PC-9 (cell line): Measurements from ENCODE around the gene DES. TPM values are rescaled to one million over a fixed set of nuclear protein-coding genes. Genes with fewer than 3 reads are reported as not detected.

Experiments
- BruUV-seq: library from RNA; stranded (reverse); fragments of 400-500 nt; replicated peaks from 2 replicates; lab custom pipeline; 2021; lab: Mats Ljungman, UMichigan
- CTCF ChIA-PET: fragments of 300-600 bp; sonication (Branson Sonifier 250); formaldehyde crosslinking; loops from one replicate; lab custom pipeline; 2022; ENCODE audit warnings: antibody characterized with exemption; lab: Charles Lee
- POLR2A ChIA-PET: fragments of 300-600 bp; sonication (Branson Sonifier 250); formaldehyde crosslinking; loops from one replicate; lab custom pipeline; 2022; ENCODE audit warnings: antibody characterized with exemption; ENCODE audit not compliant: unreplicated experiment; lab: Charles Lee
- DNase-seq, 2 experiments: peaks; one replicate each; pipeline versions ENCODE4 v3.0.0 to v3.0.0-alpha.2; 2015 to 2022; ENCODE audit warnings: mixed read lengths in 1 of 2
- H2AFZ ChIP-seq: fragments of 200-600 bp; sonication (generic); 2 replicates; pipeline ENCODE4 v1.8.1; 2017; ENCODE audit warnings: antibody characterized with exemption
- H3F3A ChIP-seq: fragments of 200-600 bp; sonication (generic); 2 replicates; pipeline ENCODE4 v1.8.1; 2017; ENCODE audit warnings: antibody characterized with exemption, mild to moderate bottlenecking, low read depth; ENCODE audit not compliant: insufficient read depth
- H3K27ac ChIP-seq: fragments of 200-600 bp; sonication (generic); 2 replicates; pipeline ENCODE4 v1.6.1; 2016; ENCODE audit warnings: mixed run types
- H3K27me3 ChIP-seq: fragments of 200-600 bp; sonication (generic); 2 replicates; pipeline ENCODE4 v1.6.1; 2016; ENCODE audit warnings: low read depth, mixed run types; ENCODE audit not compliant: insufficient read depth
- H3K36me3 ChIP-seq: fragments of 200-600 bp; sonication (generic); 2 replicates; pipeline ENCODE4 v1.6.1; 2016; ENCODE audit warnings: low read depth, mixed run types
- H3K4me1 ChIP-seq: fragments of 200-600 bp; sonication (generic); replicated peaks from 2 replicates; pipeline ENCODE4 v1.6.1; 2016; ENCODE audit warnings: mixed run types; ENCODE audit not compliant: insufficient read depth
- H3K4me2 ChIP-seq: fragments of 200-600 bp; sonication (generic); 2 replicates; pipeline ENCODE4 v1.6.1; 2017; ENCODE audit warnings: mixed run types
- H3K4me3 ChIP-seq: fragments of 200-600 bp; sonication (generic); 2 replicates; pipeline ENCODE4 v1.6.1; 2016; ENCODE audit warnings: mixed run types
- H3K79me2 ChIP-seq: fragments of 200-600 bp; sonication (generic); 2 replicates; pipeline ENCODE4 v1.6.1; 2017; ENCODE audit warnings: low read depth, mixed run types
- H3K9me2 ChIP-seq: fragments of 200-600 bp; sonication (generic); 2 replicates; pipeline ENCODE4 v1.8.1; 2017; ENCODE audit warnings: mild to moderate bottlenecking; ENCODE audit not compliant: insufficient read depth
- H3K9me3 ChIP-seq: fragments of 200-600 bp; sonication (generic); 2 replicates; pipeline ENCODE4 v1.8.1; 2016; ENCODE audit warnings: low read depth; ENCODE audit not compliant: insufficient read depth
- H4K20me1 ChIP-seq: fragments of 200-600 bp; sonication (generic); 2 replicates; pipeline ENCODE4 v1.8.1; 2017; ENCODE audit not compliant: insufficient read depth
- EZH2 ChIP-seq: fragments of 200-600 bp; sonication (generic); IDR thresholded peaks from 2 replicates; pipeline ENCODE4 v1.8.0; 2017; ENCODE audit warnings: antibody characterized with exemption, low read depth
- intact Hi-C: fragments of 100-400 bp; cut with micrococcal nuclease; formaldehyde crosslinking; loops from one replicate; pipeline ENCODE4 v1.10.0; 2022; ENCODE audit not compliant: unreplicated experiment
- total RNA-seq: library from RNA; stranded (reverse); gene quantifications from 2 replicates; pipeline ENCODE4 v1.2.3, GENCODE V29; 2021
- TF ChIP-seq, protein P1 (sequence below): fragments of 200-600 bp; sonication (generic); conservative IDR thresholded peaks from 2 replicates; pipeline ENCODE4 v1.6.1; 2017; ENCODE audit warnings: mixed run types, antibody characterized with exemption, mild to moderate bottlenecking, moderate library complexity

Gene DES
- total RNA-seq, 1 experiment from 2014 or later, result not detected

DNA sequence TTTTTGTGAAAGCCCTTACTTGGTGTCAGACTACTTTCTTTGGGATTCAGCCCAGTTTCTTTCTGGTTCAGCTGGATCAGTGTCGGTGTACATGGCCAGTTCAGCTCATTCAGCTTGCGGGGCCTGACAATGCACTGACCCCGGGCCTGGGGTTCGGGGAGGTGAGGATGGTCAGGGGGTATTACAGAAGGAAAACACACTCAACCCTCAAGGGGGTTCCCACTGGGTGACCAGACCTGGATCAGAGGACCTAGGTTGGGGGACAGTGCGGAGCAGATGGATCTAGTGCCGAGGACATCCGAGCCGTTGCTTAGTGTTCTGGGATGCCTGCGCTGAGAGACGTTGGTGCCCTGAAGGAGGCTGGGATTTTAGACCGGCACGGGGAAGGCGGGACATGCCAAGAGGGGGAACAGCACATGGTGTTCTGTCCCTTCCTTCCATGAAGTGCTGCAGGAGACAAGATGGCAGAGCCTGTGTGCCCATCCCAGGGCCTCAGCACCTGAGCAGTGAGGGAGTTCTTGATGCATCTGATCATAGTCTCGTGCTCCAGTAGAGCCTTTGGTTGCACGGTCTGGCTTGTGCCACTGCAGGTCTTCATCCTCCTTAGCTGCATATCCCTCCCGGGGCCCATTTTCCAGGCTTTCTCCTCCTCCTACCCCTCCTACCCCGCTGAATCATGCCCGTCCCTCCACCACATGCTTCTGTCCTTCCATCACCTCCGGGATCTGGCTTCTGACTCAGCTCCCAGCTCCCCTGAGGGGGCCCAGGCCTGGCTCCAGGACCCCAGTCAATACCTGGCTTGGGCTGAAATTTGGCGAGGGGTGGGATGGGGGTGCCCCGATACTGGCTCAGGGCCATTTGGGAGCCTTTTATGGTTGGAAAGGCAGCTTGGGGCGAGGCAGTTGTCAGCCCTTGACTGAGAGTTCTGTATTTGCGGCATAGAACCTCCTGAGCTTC is 34.5 kb downstream of the DES start:
- Histone ChIP-seq H3K79me2 (no peaks in the 10 kb centered on the region), H4K20me1 (no peaks in the 10 kb centered on the region), H3K4me2 (peak overlapping the region; percentile 87), H3F3A (peaks cover 29% of the 10 kb centered on the region), H2AFZ (peak overlapping the region; percentile 37), H3K27ac (peak overlapping the region; percentile 94), H3K9me3 (no peaks in the 10 kb centered on the region), H3K4me1 (peaks cover 46% of the 10 kb centered on the region), H3K27me3 (no peaks in the 10 kb centered on the region), H3K4me3 (peak overlapping the region; percentile 27; the same call in 1 of the 2 replicates), H3K36me3 (no peaks in the 10 kb centered on the region), H3K9me2 (no peaks in the 10 kb centered on the region)
- TF ChIP-seq EZH2, result no peak
- TF ChIP-seq, protein P1, sequence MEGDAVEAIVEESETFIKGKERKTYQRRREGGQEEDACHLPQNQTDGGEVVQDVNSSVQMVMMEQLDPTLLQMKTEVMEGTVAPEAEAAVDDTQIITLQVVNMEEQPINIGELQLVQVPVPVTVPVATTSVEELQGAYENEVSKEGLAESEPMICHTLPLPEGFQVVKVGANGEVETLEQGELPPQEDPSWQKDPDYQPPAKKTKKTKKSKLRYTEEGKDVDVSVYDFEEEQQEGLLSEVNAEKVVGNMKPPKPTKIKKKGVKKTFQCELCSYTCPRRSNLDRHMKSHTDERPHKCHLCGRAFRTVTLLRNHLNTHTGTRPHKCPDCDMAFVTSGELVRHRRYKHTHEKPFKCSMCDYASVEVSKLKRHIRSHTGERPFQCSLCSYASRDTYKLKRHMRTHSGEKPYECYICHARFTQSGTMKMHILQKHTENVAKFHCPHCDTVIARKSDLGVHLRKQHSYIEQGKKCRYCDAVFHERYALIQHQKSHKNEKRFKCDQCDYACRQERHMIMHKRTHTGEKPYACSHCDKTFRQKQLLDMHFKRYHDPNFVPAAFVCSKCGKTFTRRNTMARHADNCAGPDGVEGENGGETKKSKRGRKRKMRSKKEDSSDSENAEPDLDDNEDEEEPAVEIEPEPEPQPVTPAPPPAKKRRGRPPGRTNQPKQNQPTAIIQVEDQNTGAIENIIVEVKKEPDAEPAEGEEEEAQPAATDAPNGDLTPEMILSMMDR, result no peak
- peak; percentile 85 to 89 for DNase-seq
- ChIA-PET CTCF (interaction anchor here (0.6 to 1.0 kb wide), 5 partner anchors 22 to 237 kb away, joined by 3 to 9 read pairs (median 4); partner anchors contain the start of gene DNPEP), POLR2A (interaction anchor here (0.6 to 1.0 kb wide), 5 partner anchors 10 to 204 kb away, joined by 3 to 11 read pairs (median 4); partner anchors contain the start of gene DNPEP)
- intact Hi-C loops, result no loop called here
- BruUV-seq, result no TSS peak

- Histone ChIP-seq H3K4me2 (peak overlapping the region; percentile 87), H3K9me2 (no peaks in the 10 kb centered on the region), H3K9me3 (no peaks in the 10 kb centered on the region), H3K4me1 (peaks cover 58% of the 10 kb centered on the region), H3F3A (peaks cover 40% of the 10 kb centered on the region), H3K27ac (peak overlapping the region; percentile 94), H2AFZ (peak overlapping the region; percentile 37), H3K36me3 (no peaks in the 10 kb centered on the region), H3K4me3 (peak overlapping the region; percentile 27; the same call in 1 of the 2 replicates), H3K79me2 (no peaks in the 10 kb centered on the region), H3K27me3 (no peaks in the 10 kb centered on the region), H4K20me1 (no peaks in the 10 kb centered on the region)
- DNase-seq, result peak in 1 of 2 experiments; percentile 59
- ChIA-PET CTCF (interaction anchor here (1.0 kb wide), 1 partner anchor 235 kb away, joined by 3 read pairs; no protein-coding TSS in a partner anchor), POLR2A (interaction anchor here (0.6 to 1.0 kb wide), 3 partner anchors 12 to 66 kb away, joined by 3 to 11 read pairs (median 7); partner anchors contain the start of gene DNPEP)
- TF ChIP-seq, protein P1, result no peak
- TF ChIP-seq EZH2, result no peak
- no TSS peak for BruUV-seq
- intact Hi-C loops, result no loop called here
Observed at GRCh38 chr2:219453671-219454590, 35.8 kb downstream of the DES start.
